Measurements from ENCODE around the gene ROBO2.

GRCh38 chr3:77001062-77001701 is 38.7 kb upstream of the ROBO2 start:
- TF ChIP-seq CTCF (IDR thresholded peaks at IDR 0.05) = no peak
- TF ChIP-seq POLR2A (IDR thresholded peaks at IDR 0.05) = no peak

Measured in lower leg skin (tissue), 3 donors.